GM12891 (cell line): ENCODE data around the gene SEMA4D.

Source experiments
- POLR2AphosphoS5 ChIP-seq: IDR thresholded peaks from 2 replicates; pipeline ENCODE4 v1.6.1; 2011; ENCODE audit warnings: low read depth, low read length, control low read depth
- TAF1 ChIP-seq: IDR thresholded peaks from 2 replicates; pipeline ENCODE4 v1.6.1; 2011; ENCODE audit warnings: low read depth, low read length, control low read depth

DNA sequence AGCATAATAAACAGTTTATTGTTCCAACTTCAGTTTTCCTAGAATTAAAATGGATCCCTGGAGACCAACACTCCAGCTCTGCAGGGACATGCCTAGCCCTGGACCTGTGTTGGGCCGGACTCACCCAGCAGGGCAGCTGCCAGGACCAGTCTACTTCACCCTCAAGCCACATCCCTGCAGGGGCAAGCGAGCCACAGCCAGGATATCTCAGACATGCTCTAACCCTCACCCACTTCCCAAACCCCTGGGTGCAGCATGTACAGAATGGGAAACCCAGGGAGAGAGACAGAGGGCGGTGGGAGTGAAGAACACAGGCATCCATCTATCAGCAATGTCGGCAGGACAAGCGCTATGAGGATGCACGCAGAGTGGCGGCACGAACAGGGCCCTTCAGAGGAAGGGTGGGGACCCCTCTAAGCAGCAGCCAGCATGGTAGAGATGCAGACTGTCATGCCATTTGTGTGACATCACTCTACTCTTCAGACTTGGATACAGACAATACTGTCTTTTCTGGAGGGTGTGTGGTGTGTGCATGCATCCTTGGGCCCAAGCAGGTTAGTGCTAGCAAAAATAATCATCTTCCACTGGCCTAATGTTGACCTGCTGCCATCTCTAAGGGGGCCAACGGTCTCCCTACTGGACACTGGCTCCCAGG lies 83.1 kb downstream of the SEMA4D start:
- TF ChIP-seq POLR2AphosphoS5 (no peak), TAF1 (no peak)
